ENCODE results near the gene SULF2. TPM values are rescaled to one million over a fixed set of nuclear protein-coding genes. Genes with fewer than 3 reads are reported as not detected.
A peak's percentile ranks its signal among the peaks of the same experiment; 100 is the strongest.

The SULF2 gene
- total RNA-seq, 1 donor from 2014 or later = 0.20 TPM

DNA sequence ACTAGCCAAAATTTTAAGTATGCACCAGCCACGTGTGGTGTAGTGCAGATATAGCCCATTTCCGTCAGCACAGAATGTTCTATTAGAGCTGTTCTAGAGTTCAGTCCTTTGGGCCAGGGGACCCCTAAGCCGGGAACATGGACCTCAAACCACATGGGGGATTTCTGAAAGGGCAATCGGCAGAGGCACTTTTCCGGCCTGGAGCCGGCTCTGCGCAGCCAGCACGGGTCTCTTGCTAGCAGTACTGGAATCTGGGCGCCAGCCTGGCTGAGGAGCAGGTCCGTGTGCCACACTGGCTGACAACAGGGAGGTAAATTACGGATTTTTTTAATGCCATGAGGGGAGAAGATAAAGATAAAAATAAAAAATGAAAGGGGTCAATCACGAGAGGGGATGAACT, 120.5 kb downstream of the SULF2 start:
- H3K27ac Mint-ChIP-seq = no peak overlapping the region
- no peak overlapping the region for H3K4me3 Mint-ChIP-seq
- no peak for ATAC-seq (ENCODE audit: low read depth)
- intact Hi-C loops (cut with micrococcal nuclease) = no loop called here
- CTCF ChIA-PET = interaction anchor here (0.9 to 1.9 kb wide), 4 partner anchors 12 to 957 kb away, joined by 3 to 28 read pairs (median 5); no protein-coding TSS in a partner anchor
- no peaks in the 10 kb centered on the region for H3K9me3 Mint-ChIP-seq
- TF ChIP-seq CTCF (IDR thresholded peaks at IDR 0.05) = no peak
- H3K36me3 Mint-ChIP-seq (ENCODE audit: low read depth) = peaks cover 29% of the 10 kb centered on the region
- H3K4me1 Mint-ChIP-seq = peaks cover 4% of the 10 kb centered on the region
- POLR2A ChIA-PET = interaction anchor here (0.9 kb wide), 1 partner anchor 700 kb away, joined by 3 read pairs; no protein-coding TSS in a partner anchor
- no peaks in the 10 kb centered on the region for H3K27me3 Mint-ChIP-seq
- DNase-seq = no peak

DNA sequence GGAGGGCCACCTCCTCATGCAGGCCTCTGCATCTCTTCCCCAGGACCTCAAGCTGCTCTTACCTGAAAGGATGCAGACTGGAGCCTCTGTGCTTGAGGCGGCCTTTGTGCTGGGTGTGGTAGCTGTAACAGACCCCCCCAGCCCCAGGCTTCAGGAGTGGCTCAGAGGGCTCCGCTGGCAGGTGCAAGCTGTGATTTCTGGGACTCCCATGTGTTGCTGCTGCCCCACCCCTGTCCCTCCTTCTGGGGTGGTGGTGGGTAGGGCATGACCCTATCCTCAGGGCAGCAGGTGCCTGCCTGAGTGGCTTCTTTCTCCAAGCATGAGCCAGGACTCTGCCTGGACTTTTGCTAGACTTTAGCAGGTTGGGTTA, 121.2 kb downstream of the SULF2 start:
- Mint-ChIP-seq H3K27ac (no peak overlapping the region), H3K9me3 (no peaks in the 10 kb centered on the region), H3K4me3 (no peak overlapping the region), H3K36me3 (ENCODE audit: low read depth) (peaks cover 35% of the 10 kb centered on the region), H3K27me3 (no peaks in the 10 kb centered on the region), H3K4me1 (peaks cover 4% of the 10 kb centered on the region)
- intact Hi-C loops (cut with micrococcal nuclease) = no loop called here
- no peak for TF ChIP-seq CTCF (IDR thresholded peaks at IDR 0.05)
- POLR2A ChIA-PET = interaction anchor here (0.9 kb wide), 1 partner anchor 701 kb away, joined by 3 read pairs; no protein-coding TSS in a partner anchor
- ATAC-seq (ENCODE audit: low read depth) (no peak), DNase-seq (peak; percentile 18)
- CTCF ChIA-PET = interaction anchor here (0.6 to 1.9 kb wide), 6 partner anchors 11 to 958 kb away, joined by 3 to 28 read pairs (median 4); no protein-coding TSS in a partner anchor

GRCh38 chr20:47663354-47664067, 121.8 kb downstream of the SULF2 start:
- H3K4me1 Mint-ChIP-seq = peaks cover 4% of the 10 kb centered on the region
- ChIA-PET POLR2A (no interaction called here), CTCF (interaction anchor here (0.6 to 1.9 kb wide), 9 partner anchors 10 to 961 kb away, joined by 3 to 28 read pairs (median 4); no protein-coding TSS in a partner anchor)
- peak; percentile 75 for TF ChIP-seq CTCF (IDR thresholded peaks at IDR 0.05)
- DNase-seq = peak; percentile 69
- no peak overlapping the region for H3K4me3 Mint-ChIP-seq
- no peaks in the 10 kb centered on the region for H3K27me3 Mint-ChIP-seq
- H3K27ac Mint-ChIP-seq = no peak overlapping the region
- H3K9me3 Mint-ChIP-seq = no peaks in the 10 kb centered on the region
- intact Hi-C loops (cut with micrococcal nuclease) = loop anchor here (1.0 kb wide), 1 partner anchor 958 kb away; no protein-coding TSS in a partner anchor
- peaks cover 38% of the 10 kb centered on the region for H3K36me3 Mint-ChIP-seq (ENCODE audit: low read depth)
- peak; percentile 88 for ATAC-seq (ENCODE audit: low read depth)

GRCh38 chr20:47662483-47663353, 122.6 kb downstream of the SULF2 start:
- intact Hi-C loops (cut with micrococcal nuclease) = loop anchor here (1.0 kb wide), 1 partner anchor 959 kb away; no protein-coding TSS in a partner anchor

More at GRCh38 chr20:47662483-47663353, 122.6 kb downstream of the SULF2 start:
- H3K27ac Mint-ChIP-seq = peak overlapping the region; percentile 24
- TF ChIP-seq CTCF (IDR thresholded peaks at IDR 0.05) = no peak
- ChIA-PET CTCF (interaction anchor here (0.9 to 2.0 kb wide), 6 partner anchors 14 to 961 kb away, joined by 3 to 10 read pairs (median 4); no protein-coding TSS in a partner anchor), POLR2A (no interaction called here)
- DNase-seq (no peak), ATAC-seq (ENCODE audit: low read depth) (no peak)
- H3K4me1 Mint-ChIP-seq = peaks cover 4% of the 10 kb centered on the region
- H3K9me3 Mint-ChIP-seq = no peaks in the 10 kb centered on the region
- no peak overlapping the region for H3K4me3 Mint-ChIP-seq
- no peaks in the 10 kb centered on the region for H3K27me3 Mint-ChIP-seq
- H3K36me3 Mint-ChIP-seq (ENCODE audit: low read depth) = peaks cover 46% of the 10 kb centered on the region
